Natural killer cell (primary cell): ENCODE measurements around the gene NRDC. TPM values are rescaled to one million over a fixed set of nuclear protein-coding genes. Genes with fewer than 3 reads are reported as not detected.

ENCODE experiments used
- ATAC-seq, 3 donors: fragments of 150-1000 bp in 2 of 3; fragments of 200-7000 bp in 1 of 3; cut with Tn5 transposase; 1 replicate in 1 of 3; 2 replicates in 2 of 3; pipeline ENCODE4 v1.10.0; 2021; ENCODE audit warnings: mild to moderate bottlenecking in 2 of 3, moderate library complexity in 2 of 3
- DNase-seq, 2 donors: peaks; one replicate each; pipeline versions ENCODE4 v3.0.0 to v3.0.0-alpha.2; 2013 to 2021; ENCODE audit warnings: mixed read lengths in 1 of 2
- H3K27ac ChIP-seq: one replicate; pipeline ENCODE4 v1.5.1; 2013; ENCODE audit warnings: mild to moderate bottlenecking, low read length
- H3K27me3 ChIP-seq: one replicate; pipeline ENCODE4 v1.6.1; 2013; ENCODE audit warnings: low read length; ENCODE audit not compliant: control insufficient read depth, insufficient read depth
- H3K36me3 ChIP-seq: one replicate; pipeline ENCODE4 v1.6.1; 2013; ENCODE audit warnings: low read length; ENCODE audit not compliant: control insufficient read depth, insufficient read depth
- H3K4me1 ChIP-seq: one replicate; pipeline ENCODE4 v1.6.1; 2013; ENCODE audit warnings: low read length; ENCODE audit not compliant: control insufficient read depth, insufficient read depth
- H3K4me3 ChIP-seq: one replicate; pipeline ENCODE4 v1.5.1; 2013; ENCODE audit warnings: low read length
- H3K9me3 ChIP-seq: one replicate; pipeline ENCODE4 v1.6.1; 2013; ENCODE audit warnings: low read length; ENCODE audit not compliant: control insufficient read depth, insufficient read depth
- H3K27ac Mint-ChIP-seq, 2 donors: one replicate each; pipeline ENCODE4 v1.8.0; 2022; ENCODE audit warnings: mild to moderate bottlenecking in 2 of 2, mixed read lengths in 2 of 2, moderate library complexity in 1 of 2
- H3K27me3 Mint-ChIP-seq, 2 donors: one replicate each; pipeline ENCODE4 v1.8.0; 2022; ENCODE audit warnings: low read depth in 2 of 2, mixed read lengths in 2 of 2
- H3K36me3 Mint-ChIP-seq: one replicate; pipeline ENCODE4 v1.8.0; 2022; ENCODE audit warnings: mixed read lengths
- H3K4me1 Mint-ChIP-seq, 2 donors: one replicate each; pipeline ENCODE4 v1.8.0; 2022; ENCODE audit warnings: mixed read lengths in 2 of 2
- H3K4me3 Mint-ChIP-seq: one replicate; pipeline ENCODE4 v1.8.0; 2022; ENCODE audit warnings: mild to moderate bottlenecking, moderate library complexity, mixed read lengths
- H3K9me3 Mint-ChIP-seq, 2 donors: one replicate each; pipeline ENCODE4 v1.8.0; 2022; ENCODE audit warnings: mixed read lengths in 2 of 2
- WGBS: methylation state at CpG from one replicate; pipeline ENCODE4 v1.1.7; 2013; ENCODE audit warnings: missing lambda C conversion rate; ENCODE audit not compliant: insufficient coverage; 5-methylcytosine and 5-hydroxymethylcytosine counted together
- intact Hi-C: fragments of 100-400 bp; cut with micrococcal nuclease; formaldehyde crosslinking; loops from one replicate; pipeline ENCODE4 v1.14.2; 2022
- total RNA-seq, 4 donors: library from RNA; stranded (reverse); fragments of 120-200 nt in 1 of 4; gene quantifications; one replicate each; pipeline versions ENCODE4 v1.2.3 to v1.2.4, GENCODE V29; 2013 to 2022
- TF ChIP-seq, protein P1 (sequence below): fragments of 200-600 bp; IDR thresholded peaks from one replicate; pipeline ENCODE4 v1.8.0; 2022; ENCODE audit warnings: antibody characterized with exemption

NRDC gene
- total RNA-seq, 3 donors from 2014 or later (not counting 1 experiment from before 2014, with no cell fraction given), result 122 to 165 (median 145) TPM

DNA sequence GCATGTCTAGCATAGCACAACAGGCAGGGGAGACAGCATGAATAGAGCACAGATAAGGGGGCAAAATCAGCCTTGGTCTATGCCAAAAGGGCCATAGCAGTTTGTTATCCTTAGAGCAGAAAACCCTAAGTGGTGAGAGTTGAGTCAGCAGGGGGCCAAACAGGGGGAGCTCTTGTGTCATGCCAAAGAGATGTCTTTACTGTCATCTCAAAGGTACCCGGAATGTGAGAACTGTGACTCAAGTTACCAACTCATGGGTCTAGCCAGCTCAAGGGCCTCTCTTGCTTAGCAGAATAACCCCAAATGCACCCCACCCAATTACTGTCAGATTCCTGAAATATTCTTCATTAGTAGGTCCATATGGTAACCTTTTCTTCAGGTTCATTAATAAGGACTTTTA is 45.9 kb upstream of the NRDC start:
- Mint-ChIP-seq H3K4me3 (no peak overlapping the region), H3K36me3 (no peaks in the 10 kb centered on the region), H3K27me3 (peaks cover 14 to 18% of the 10 kb centered on the region in 2 donors), H3K4me1 (no peaks in the 10 kb centered on the region), H3K9me3 (no peaks in the 10 kb centered on the region), H3K27ac (no peak overlapping the region)
- intact Hi-C loops, result no loop called here
- H3K4me3 ChIP-seq, result no peak overlapping the region
- no peaks in the 10 kb centered on the region for H3K9me3 ChIP-seq
- TF ChIP-seq, protein P1, sequence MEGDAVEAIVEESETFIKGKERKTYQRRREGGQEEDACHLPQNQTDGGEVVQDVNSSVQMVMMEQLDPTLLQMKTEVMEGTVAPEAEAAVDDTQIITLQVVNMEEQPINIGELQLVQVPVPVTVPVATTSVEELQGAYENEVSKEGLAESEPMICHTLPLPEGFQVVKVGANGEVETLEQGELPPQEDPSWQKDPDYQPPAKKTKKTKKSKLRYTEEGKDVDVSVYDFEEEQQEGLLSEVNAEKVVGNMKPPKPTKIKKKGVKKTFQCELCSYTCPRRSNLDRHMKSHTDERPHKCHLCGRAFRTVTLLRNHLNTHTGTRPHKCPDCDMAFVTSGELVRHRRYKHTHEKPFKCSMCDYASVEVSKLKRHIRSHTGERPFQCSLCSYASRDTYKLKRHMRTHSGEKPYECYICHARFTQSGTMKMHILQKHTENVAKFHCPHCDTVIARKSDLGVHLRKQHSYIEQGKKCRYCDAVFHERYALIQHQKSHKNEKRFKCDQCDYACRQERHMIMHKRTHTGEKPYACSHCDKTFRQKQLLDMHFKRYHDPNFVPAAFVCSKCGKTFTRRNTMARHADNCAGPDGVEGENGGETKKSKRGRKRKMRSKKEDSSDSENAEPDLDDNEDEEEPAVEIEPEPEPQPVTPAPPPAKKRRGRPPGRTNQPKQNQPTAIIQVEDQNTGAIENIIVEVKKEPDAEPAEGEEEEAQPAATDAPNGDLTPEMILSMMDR, result no peak
- no peaks in the 10 kb centered on the region for H3K4me1 ChIP-seq
- ATAC-seq, result no peak
- no peaks in the 10 kb centered on the region for H3K27me3 ChIP-seq
- DNase-seq, result no peak
- no peak overlapping the region for H3K27ac ChIP-seq
- H3K36me3 ChIP-seq, result no peaks in the 10 kb centered on the region
- WGBS, result 55% methylated on average over 1 of the region's 1 CpG

DNA sequence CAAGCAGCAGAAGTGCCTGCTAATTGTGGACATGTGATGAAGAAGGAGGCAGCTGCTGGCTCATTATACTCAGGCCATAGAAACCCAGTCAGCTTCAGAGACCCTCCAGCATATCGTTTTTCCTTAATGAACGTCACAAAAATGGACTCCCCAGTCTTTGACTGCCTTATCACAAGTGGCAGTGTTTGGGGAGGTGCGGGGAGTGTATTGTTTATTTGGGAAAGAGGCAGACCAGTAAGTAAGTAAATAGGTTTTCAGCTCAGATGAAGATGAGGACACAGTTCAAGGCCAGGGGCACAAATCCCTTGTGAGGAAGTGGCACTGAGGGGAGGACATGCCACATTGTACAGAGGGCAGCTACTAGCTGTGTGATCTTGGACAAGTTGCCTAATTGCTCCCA is 43.5 kb upstream of the NRDC start:
- ATAC-seq (no peak), DNase-seq (no peak)
- 84% methylated on average over 3 of the region's 3 CpGs for WGBS
- H3K27me3 ChIP-seq, result no peaks in the 10 kb centered on the region
- TF ChIP-seq, protein P1, result no peak
- Mint-ChIP-seq H3K4me3 (no peak overlapping the region), H3K4me1 (no peaks in the 10 kb centered on the region), H3K27me3 (peaks cover 17 to 31% of the 10 kb centered on the region in 2 donors), H3K36me3 (no peaks in the 10 kb centered on the region), H3K27ac (no peak overlapping the region), H3K9me3 (no peaks in the 10 kb centered on the region)
- no peaks in the 10 kb centered on the region for H3K4me1 ChIP-seq
- no peak overlapping the region for H3K27ac ChIP-seq
- no peaks in the 10 kb centered on the region for H3K9me3 ChIP-seq
- intact Hi-C loops, result no loop called here
- H3K4me3 ChIP-seq, result no peak overlapping the region
- no peaks in the 10 kb centered on the region for H3K36me3 ChIP-seq

DNA sequence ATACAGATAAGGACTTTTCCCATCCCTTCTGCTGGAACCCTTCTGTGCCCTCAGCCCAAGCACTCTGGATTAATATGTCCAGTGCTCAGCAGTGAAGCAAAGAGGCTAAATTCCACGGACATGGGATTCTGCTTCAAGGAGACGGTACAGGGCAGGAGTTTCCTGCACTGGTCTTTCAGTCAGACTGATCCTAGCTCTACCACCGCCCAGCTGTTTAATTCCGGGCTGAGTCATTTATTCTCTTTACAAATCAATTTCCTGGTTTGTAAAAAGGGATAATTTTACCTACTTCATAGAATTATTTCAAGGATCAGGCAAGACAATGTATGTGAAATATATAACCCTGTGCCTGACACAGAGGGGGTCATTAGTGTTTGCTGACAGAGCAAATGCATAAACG is 41.6 kb upstream of the NRDC start:
- no peak overlapping the region for H3K27ac Mint-ChIP-seq
- Histone ChIP-seq H3K4me1 (no peaks in the 10 kb centered on the region), H3K9me3 (no peaks in the 10 kb centered on the region), H3K36me3 (no peaks in the 10 kb centered on the region), H3K27me3 (no peaks in the 10 kb centered on the region), H3K27ac (no peak overlapping the region), H3K4me3 (no peak overlapping the region)
- intact Hi-C loops, result no loop called here
- H3K36me3 Mint-ChIP-seq, result no peaks in the 10 kb centered on the region
- no peaks in the 10 kb centered on the region for H3K9me3 Mint-ChIP-seq
- TF ChIP-seq, protein P1, result no peak
- DNase-seq (no peak), ATAC-seq (no peak)
- H3K4me1 Mint-ChIP-seq, result no peaks in the 10 kb centered on the region
- 81% methylated on average over 3 of the region's 5 CpGs for WGBS
- H3K27me3 Mint-ChIP-seq, result peaks cover 19 to 49% of the 10 kb centered on the region in 2 donors
- no peak overlapping the region for H3K4me3 Mint-ChIP-seq

DNA sequence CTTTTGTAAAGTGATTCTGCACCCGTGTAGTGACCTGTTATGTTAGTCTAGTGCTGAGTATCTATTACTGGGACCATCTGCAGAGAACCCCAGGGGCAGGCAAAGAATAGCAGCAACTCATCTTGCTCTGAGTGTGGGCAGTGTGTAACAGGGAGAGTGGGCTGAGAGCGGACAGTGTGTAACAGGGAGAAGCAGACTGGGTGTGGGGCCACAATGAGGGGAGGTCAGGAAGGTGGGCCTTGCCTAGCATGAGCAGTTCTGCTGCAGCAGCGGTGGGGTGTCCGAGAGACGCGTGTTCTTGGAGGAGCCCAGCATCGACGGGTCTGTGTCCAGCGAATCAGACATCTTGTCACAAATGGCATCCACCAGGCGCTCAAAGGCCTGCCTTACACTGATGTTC is 41.2 kb upstream of the NRDC start:
- H3K9me3 ChIP-seq, result no peaks in the 10 kb centered on the region
- no peaks in the 10 kb centered on the region for H3K4me1 ChIP-seq
- Mint-ChIP-seq H3K27ac (no peak overlapping the region), H3K4me3 (no peak overlapping the region), H3K4me1 (no peaks in the 10 kb centered on the region), H3K36me3 (no peaks in the 10 kb centered on the region), H3K9me3 (no peaks in the 10 kb centered on the region), H3K27me3 (peaks cover 24 to 53% of the 10 kb centered on the region in 2 donors)
- H3K36me3 ChIP-seq, result no peaks in the 10 kb centered on the region
- H3K27me3 ChIP-seq, result no peaks in the 10 kb centered on the region
- TF ChIP-seq, protein P1, result no peak
- ATAC-seq (no peak), DNase-seq (no peak)
- no peak overlapping the region for H3K4me3 ChIP-seq
- 92% methylated on average over 10 of the region's 10 CpGs for WGBS
- intact Hi-C loops, result no loop called here
- H3K27ac ChIP-seq, result no peak overlapping the region
